Spleen (tissue), 13 donors: ENCODE measurements around the gene PDHA2. TPM values are rescaled to one million over a fixed set of nuclear protein-coding genes. Genes with fewer than 3 reads are reported as not detected.
A peak's percentile ranks its signal among the peaks of the same experiment; 100 is the strongest.

Source experiments
- DNase-seq: peaks from one replicate; pipeline ENCODE4 v3.0.0-alpha.2; 2020
- H3K27ac ChIP-seq, 8 donors: fragments of 200-600 bp; sonication (generic) in 7 of 8; 1 replicate in 4 of 8; 2 replicates in 4 of 8; pipeline versions ENCODE4 v1.5.0 to v1.8.0; 2016 to 2021; ENCODE audit warnings: inconsistent platforms in 4 of 8, mild to moderate bottlenecking in 4 of 8, moderate library complexity in 1 of 8
- H3K27me3 ChIP-seq, 7 donors: fragments of 200-600 bp; sonication (generic) in 6 of 7; replicated peaks in 1 of 7; 1 replicate in 4 of 7; 2 replicates in 3 of 7; pipeline versions ENCODE4 v1.5.0 to v1.8.0; 2016 to 2021; ENCODE audit warnings: inconsistent platforms in 3 of 7, mild to moderate bottlenecking in 1 of 7
- H3K36me3 ChIP-seq, 6 donors: fragments of 200-600 bp; sonication (generic) in 5 of 6; 1 replicate in 4 of 6; 2 replicates in 2 of 6; pipeline versions ENCODE4 v1.5.0 to v1.8.0; 2016 to 2021; ENCODE audit warnings: inconsistent platforms in 2 of 6
- H3K4me1 ChIP-seq, 6 donors: fragments of 200-600 bp; sonication (generic) in 5 of 6; 1 replicate in 3 of 6; 2 replicates in 3 of 6; pipeline versions ENCODE4 v1.5.0 to v1.8.0; 2016 to 2021; ENCODE audit warnings: inconsistent platforms in 3 of 6
- H3K4me3 ChIP-seq, 8 donors: fragments of 200-600 bp; sonication (generic) in 7 of 8; 1 replicate in 4 of 8; 2 replicates in 4 of 8; pipeline versions ENCODE4 v1.5.0 to v1.8.0; 2016 to 2021; ENCODE audit warnings: inconsistent platforms in 4 of 8, mild to moderate bottlenecking in 4 of 8, moderate library complexity in 2 of 8
- H3K9me3 ChIP-seq, 8 donors: fragments of 200-600 bp; sonication (generic) in 7 of 8; 1 replicate in 4 of 8; 2 replicates in 4 of 8; pipeline versions ENCODE4 v1.5.0 to v1.8.0; 2016 to 2021; ENCODE audit warnings: inconsistent platforms in 4 of 8
- POLR2A ChIP-seq, 3 donors: fragments of 450-650 bp; IDR thresholded peaks; one replicate each; pipeline ENCODE4 v1.5.1; 2017; ENCODE audit warnings: antibody characterized with exemption in 3 of 3, mild to moderate bottlenecking in 1 of 3
- POLR2AphosphoS5 ChIP-seq, 3 donors: sonication (generic); formaldehyde crosslinking; IDR thresholded peaks; one replicate each; pipeline ENCODE4 v1.5.1; 2017; ENCODE audit warnings: antibody characterized with exemption in 3 of 3
- WGBS, 5 donors: extraction: QIAGEN DNeasy Blood & Tissue Kit in 3 of 5; methylation state at CpG; one replicate each; pipeline versions ENCODE4 v1.1.5 to v1.1.7; 2013 to 2018; 5-methylcytosine and 5-hydroxymethylcytosine counted together
- intact Hi-C: fragments of 100-400 bp; cut with DNase I; formaldehyde crosslinking; loops from one replicate; pipeline ENCODE4 v1.15.0; 2023; ENCODE audit warnings: low total_unique reads
- long read RNA-seq, 2 donors: transcript quantifications; one replicate each; lab custom pipeline, GENCODE V29; 2026
- polyA plus RNA-seq, 3 donors: library from polyadenylated mRNA; stranded (reverse); fragments of 200-250 nt; gene quantifications; one replicate each; pipeline ENCODE4 v1.2.1, GENCODE V29; 2013
- total RNA-seq, 7 donors: library from RNA; depleted of rRNA in 3 of 7; stranded (reverse); fragments of >200 nt in 3 of 7; fragmentation: NEBNext Ultra II Directional in 4 of 7; extraction: Animal tissue kit (Norgen Biotek cat#: 25700) in 4 of 7; gene quantifications; one replicate each; pipeline versions ENCODE4 v1.1.0 to v1.2.1, GENCODE V29; 2016 to 2021
- TF ChIP-seq, protein P1 (sequence below), 11 experiments: fragments of 200-600 bp in 7 of 11; fragments of 450-650 bp in 4 of 11; sonication (generic) in 4 of 11; IDR thresholded peaks in 8 of 11; conservative IDR thresholded peaks in 3 of 11; 1 replicate in 7 of 11; 2 replicates in 4 of 11; pipeline versions ENCODE4 v1.4.0 to v1.8.0; 2016 to 2021; ENCODE audit warnings: antibody characterized with exemption in 11 of 11, inconsistent platforms in 4 of 11, mild to moderate bottlenecking in 1 of 11
- donor health status: healthy with polysubstance abuse.
- donor health status: DM: no; HTN: no; CAD: no; lungs with moderate emphysema.
- donor health status: DM: no; HTN: no; CAD: no.
- donor health status: Bipolar disorder and iron deficiency.
- donor health status: healthy.
- donor health status: DM: no; HTN: no; CAD: no.
- donor health status: DM: yes; HTN: yes; CAD: no.

PDHA2 gene
- total RNA-seq (not detected), polyA plus RNA-seq (not detected)
- long read RNA-seq, donor 1 = 0 reads
- long read RNA-seq, donor 2 = 0 reads

DNA sequence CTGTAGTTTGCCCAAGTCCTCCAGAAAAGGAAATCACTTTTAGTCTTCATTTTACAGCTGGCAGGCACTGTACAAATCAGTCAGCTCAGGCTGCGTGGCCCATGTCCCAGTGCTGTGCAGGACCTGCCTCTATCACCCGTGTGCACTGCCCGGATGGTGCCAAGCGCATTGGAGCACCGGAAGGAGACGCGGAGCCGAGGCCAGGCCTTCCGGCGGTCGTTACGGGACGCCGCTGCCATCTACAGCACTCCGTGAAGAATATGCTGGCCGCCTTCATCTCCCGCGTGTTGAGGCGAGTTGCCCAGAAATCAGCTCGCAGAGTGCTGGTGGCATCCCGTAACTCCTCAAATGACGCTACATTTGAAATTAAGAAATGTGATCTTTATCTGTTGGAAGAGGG, at the start of gene PDHA2:
Gene PDHA2 (plus strand): TSS at position 203 of the 400 bp plus-strand sequence. CDS start 58 bp downstream, at position 261.
- intact Hi-C loops = no loop called here
- Histone ChIP-seq H3K36me3 (no peaks in the 10 kb centered on the region), H3K27me3 (no peaks in the 10 kb centered on the region), H3K27ac (no peak within 1 kb of the TSS), H3K4me1 (no peaks in the 10 kb centered on the region), H3K4me3 (no peak within 1 kb of the TSS), H3K9me3 (peaks cover 0 to 10% (median 0%) of the 10 kb centered on the region in 8 donors)
- DNase-seq = peak; percentile 51
- TF ChIP-seq, protein P1, sequence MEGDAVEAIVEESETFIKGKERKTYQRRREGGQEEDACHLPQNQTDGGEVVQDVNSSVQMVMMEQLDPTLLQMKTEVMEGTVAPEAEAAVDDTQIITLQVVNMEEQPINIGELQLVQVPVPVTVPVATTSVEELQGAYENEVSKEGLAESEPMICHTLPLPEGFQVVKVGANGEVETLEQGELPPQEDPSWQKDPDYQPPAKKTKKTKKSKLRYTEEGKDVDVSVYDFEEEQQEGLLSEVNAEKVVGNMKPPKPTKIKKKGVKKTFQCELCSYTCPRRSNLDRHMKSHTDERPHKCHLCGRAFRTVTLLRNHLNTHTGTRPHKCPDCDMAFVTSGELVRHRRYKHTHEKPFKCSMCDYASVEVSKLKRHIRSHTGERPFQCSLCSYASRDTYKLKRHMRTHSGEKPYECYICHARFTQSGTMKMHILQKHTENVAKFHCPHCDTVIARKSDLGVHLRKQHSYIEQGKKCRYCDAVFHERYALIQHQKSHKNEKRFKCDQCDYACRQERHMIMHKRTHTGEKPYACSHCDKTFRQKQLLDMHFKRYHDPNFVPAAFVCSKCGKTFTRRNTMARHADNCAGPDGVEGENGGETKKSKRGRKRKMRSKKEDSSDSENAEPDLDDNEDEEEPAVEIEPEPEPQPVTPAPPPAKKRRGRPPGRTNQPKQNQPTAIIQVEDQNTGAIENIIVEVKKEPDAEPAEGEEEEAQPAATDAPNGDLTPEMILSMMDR (IDR thresholded peaks at IDR 0.05 in 8 of 11, conservative IDR thresholded peaks at IDR 0.05 in 3 of 11) = no peak
- no peak for TF ChIP-seq POLR2A (IDR thresholded peaks at IDR 0.05)
- no peak for TF ChIP-seq POLR2AphosphoS5 (IDR thresholded peaks at IDR 0.05)
- WGBS, 5 donors = 93 to 98% (median 94%) methylated on average over 22 of the region's 22 CpGs

DNA sequence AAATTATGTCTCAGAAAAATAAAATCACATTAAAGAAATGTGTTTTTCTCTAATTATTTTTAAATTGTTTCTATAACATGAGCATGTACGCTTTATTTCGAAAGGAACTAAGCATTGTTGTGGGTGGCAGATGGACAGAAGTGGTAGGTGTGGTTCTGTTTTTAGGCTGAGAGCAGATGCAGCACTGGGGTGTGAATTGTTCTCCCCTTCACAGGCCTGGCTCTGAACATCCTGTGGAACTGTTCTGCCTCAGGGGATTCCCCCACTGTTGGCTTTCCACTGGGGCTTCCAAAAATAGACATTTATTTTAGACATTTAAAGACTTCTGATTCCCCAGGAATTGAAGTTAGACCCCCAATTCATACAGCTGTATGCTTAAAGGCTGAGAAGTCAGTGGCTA, 41.9 kb upstream of the PDHA2 start:
- intact Hi-C loops = no loop called here
- Histone ChIP-seq H3K4me1 (no peaks in the 10 kb centered on the region), H3K36me3 (no peaks in the 10 kb centered on the region), H3K27ac (no peak overlapping the region), H3K27me3 (no peaks in the 10 kb centered on the region), H3K4me3 (no peak overlapping the region), H3K9me3 (peaks cover 0 to 10% (median 0%) of the 10 kb centered on the region in 8 donors)
- no peak for DNase-seq
- WGBS, 5 donors = 53 to 78% (median 64%) methylated on average over 2 of the region's 2 CpGs
- TF ChIP-seq POLR2AphosphoS5 (IDR thresholded peaks at IDR 0.05) = no peak
- TF ChIP-seq POLR2A (IDR thresholded peaks at IDR 0.05) = no peak
- TF ChIP-seq, protein P1 (IDR thresholded peaks at IDR 0.05 in 8 of 11, conservative IDR thresholded peaks at IDR 0.05 in 3 of 11) = no peak

DNA sequence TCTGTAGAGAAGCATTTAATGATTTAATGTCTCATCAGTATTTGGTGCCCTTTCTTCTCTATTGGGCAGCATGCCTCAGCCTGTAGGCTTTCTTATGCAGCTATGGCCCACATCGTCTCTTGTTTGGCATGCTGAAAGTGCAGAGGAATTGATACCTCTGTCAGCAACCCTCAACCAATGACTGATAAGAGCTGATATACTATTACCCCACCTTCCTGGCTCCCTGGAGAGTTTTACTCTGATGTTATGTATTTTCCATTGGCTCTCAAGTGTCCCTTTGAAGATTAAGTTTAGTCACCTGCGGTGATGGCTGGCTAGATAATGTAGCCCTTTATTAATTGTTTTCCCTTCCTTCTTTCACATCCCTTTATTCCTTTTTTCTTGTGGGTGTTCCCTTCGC, 41.2 kb upstream of the PDHA2 start:
- no peak for DNase-seq
- H3K4me3 ChIP-seq = no peak overlapping the region
- intact Hi-C loops = no loop called here
- WGBS, 5 donors = 80 to 84% (median 83%) methylated on average over 3 of the region's 3 CpGs
- H3K36me3 ChIP-seq = no peaks in the 10 kb centered on the region
- no peaks in the 10 kb centered on the region for H3K4me1 ChIP-seq
- TF ChIP-seq, protein P1 (IDR thresholded peaks at IDR 0.05 in 8 of 11, conservative IDR thresholded peaks at IDR 0.05 in 3 of 11) = no peak
- TF ChIP-seq POLR2A (IDR thresholded peaks at IDR 0.05) (no peak), POLR2AphosphoS5 (IDR thresholded peaks at IDR 0.05) (no peak)
- H3K27me3 ChIP-seq = no peaks in the 10 kb centered on the region
- no peak overlapping the region for H3K27ac ChIP-seq
- peaks cover 0 to 10% (median 0%) of the 10 kb centered on the region in 8 donors for H3K9me3 ChIP-seq

DNA sequence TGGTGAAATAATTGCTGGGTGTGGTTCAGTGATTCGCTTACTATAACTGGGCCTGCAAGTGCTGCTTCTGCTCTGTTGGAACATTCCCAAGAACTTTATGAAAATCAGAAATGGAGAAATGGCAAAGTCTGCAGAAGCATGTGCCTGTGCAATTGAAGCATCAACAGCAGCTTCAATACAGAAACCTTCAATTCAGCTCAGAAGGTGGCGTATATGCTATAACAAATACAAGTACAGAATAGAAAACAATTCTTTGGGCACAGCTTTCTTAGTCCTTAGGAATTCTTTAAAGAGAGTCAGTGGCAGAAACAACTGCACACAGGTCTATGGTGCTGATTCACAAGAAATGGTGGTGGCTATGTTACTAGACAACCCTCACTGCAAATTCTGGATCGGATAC, 18.0 kb upstream of the PDHA2 start:
- no peaks in the 10 kb centered on the region for H3K9me3 ChIP-seq
- H3K36me3 ChIP-seq = no peaks in the 10 kb centered on the region
- no peak for DNase-seq
- TF ChIP-seq POLR2AphosphoS5 (IDR thresholded peaks at IDR 0.05) = no peak
- TF ChIP-seq, protein P1 (IDR thresholded peaks at IDR 0.05 in 8 of 11, conservative IDR thresholded peaks at IDR 0.05 in 3 of 11) = no peak
- TF ChIP-seq POLR2A (IDR thresholded peaks at IDR 0.05) = no peak
- 72 to 88% (median 76%) methylated on average over 3 of the region's 3 CpGs for WGBS, 5 donors
- H3K27ac ChIP-seq = no peak overlapping the region
- H3K27me3 ChIP-seq = no peaks in the 10 kb centered on the region
- intact Hi-C loops = no loop called here
- no peak overlapping the region for H3K4me3 ChIP-seq
- H3K4me1 ChIP-seq = no peaks in the 10 kb centered on the region
